Osteocyte (in vitro differentiated cells): ENCODE results near the gene ZSCAN26. TPM values are rescaled to one million over a fixed set of nuclear protein-coding genes. Genes with fewer than 3 reads are reported as not detected.

ENCODE experiments used
- DNase-seq: peaks from one replicate; pipeline ENCODE4 v3.0.0; 2021; ENCODE audit warnings: mixed read lengths; ENCODE audit not compliant: unreplicated experiment; ENCODE audit errors: extremely low spot score
- H3K27ac Mint-ChIP-seq: one replicate; pipeline ENCODE4 v1.8.0; 2021; ENCODE audit warnings: mild to moderate bottlenecking, mixed read lengths; ENCODE audit not compliant: unreplicated experiment
- H3K27me3 Mint-ChIP-seq: one replicate; pipeline ENCODE4 v1.8.0; 2021; ENCODE audit warnings: mixed read lengths; ENCODE audit not compliant: unreplicated experiment
- H3K36me3 Mint-ChIP-seq: one replicate; pipeline ENCODE4 v1.8.0; 2021; ENCODE audit warnings: mixed read lengths; ENCODE audit not compliant: unreplicated experiment
- H3K4me1 Mint-ChIP-seq: one replicate; pipeline ENCODE4 v1.8.0; 2021; ENCODE audit warnings: mixed read lengths; ENCODE audit not compliant: unreplicated experiment
- H3K4me3 Mint-ChIP-seq: one replicate; pipeline ENCODE4 v1.8.0; 2021; ENCODE audit warnings: mild to moderate bottlenecking, moderate library complexity, mixed read lengths; ENCODE audit not compliant: unreplicated experiment
- H3K9me3 Mint-ChIP-seq: one replicate; pipeline ENCODE4 v1.8.0; 2021; ENCODE audit warnings: mixed read lengths; ENCODE audit not compliant: unreplicated experiment
- CTCF ChIP-seq: fragments of 200-600 bp; sonication (generic); IDR thresholded peaks from 2 replicates; pipeline ENCODE4 v1.5.0; 2021; ENCODE audit warnings: antibody characterized with exemption, mild to moderate bottlenecking, moderate library complexity
- long read RNA-seq: library from polyadenylated mRNA; unstranded; transcript quantifications from one replicate; pipeline ENCODE4 v2.0.0, GENCODE V29; 2021
- total RNA-seq: library from RNA; stranded (reverse); gene quantifications from 2 replicates; pipeline ENCODE4 v1.2.1, GENCODE V29; 2021

ZSCAN26 gene
- total RNA-seq, result 17.5 and 19.8 TPM in 2 replicates
- long read RNA-seq, transcript ZSCAN26-202 (4 exons, 2,835 nt), result major isoform, 52 of 165 reads
- long read RNA-seq, transcript ZSCAN26-201 (4 exons, 2,362 nt), result minor isoform, 50 of 165 reads
- long read RNA-seq, transcript ZSCAN26-204 (4 exons, 2,321 nt), result minor isoform, 13 of 165 reads
- long read RNA-seq, transcript ZSCAN26-207 (4 exons, 1,998 nt), result minor isoform, 14 of 165 reads
- long read RNA-seq, partial matches to known transcripts, result 7 of 165 reads
- long read RNA-seq, other reads (novel, unspliced or antisense), result 20 of 165 reads

DNA sequence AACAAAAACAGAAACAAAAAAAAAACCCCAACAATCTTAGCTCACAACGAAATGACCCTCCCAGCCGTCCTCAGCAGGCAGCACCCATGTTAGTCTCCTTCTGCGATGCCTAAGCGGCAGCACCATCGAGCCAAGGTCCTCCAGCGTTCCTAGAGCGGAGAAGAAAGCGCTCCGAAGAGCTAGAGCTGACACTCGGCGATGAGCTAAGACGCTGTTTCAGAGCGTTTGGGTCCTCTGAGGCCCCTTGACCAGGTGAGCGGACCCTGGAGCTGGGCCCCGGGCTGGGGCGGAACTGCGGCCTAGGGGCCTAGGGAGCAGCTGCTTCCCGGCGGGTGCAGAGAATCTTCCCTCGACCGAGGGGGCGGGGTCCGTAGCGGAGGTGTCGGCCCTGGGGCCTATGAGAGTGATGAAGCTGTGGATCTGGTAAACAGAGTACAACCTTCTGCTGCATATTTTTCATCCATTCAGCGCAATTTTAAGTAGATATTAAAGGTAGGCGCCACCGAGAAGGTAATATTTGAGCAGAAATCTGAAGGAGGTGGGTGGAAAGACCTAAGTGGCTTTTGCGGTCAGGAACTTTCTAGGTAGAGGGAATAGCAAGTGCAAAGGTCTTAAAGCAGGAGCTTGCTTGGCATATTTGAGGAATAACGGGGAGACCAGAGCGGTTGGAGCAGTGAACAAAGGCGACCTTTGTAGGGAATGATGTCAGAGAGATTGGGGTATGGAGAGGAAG, at the start of gene ZSCAN26:
Gene ZSCAN26 (plus strand): TSS at position 182 of the 733 bp plus-strand sequence. CDS start 4,777 bp downstream, outside the sequence.
- H3K27me3 Mint-ChIP-seq, result peaks cover 17% of the 10 kb centered on the region
- peak; percentile 87 for DNase-seq
- H3K36me3 Mint-ChIP-seq, result peaks cover 1% of the 10 kb centered on the region
- no peak for TF ChIP-seq CTCF
- H3K27ac Mint-ChIP-seq, result no peak within 1 kb of the TSS
- H3K4me3 Mint-ChIP-seq, result no peak within 1 kb of the TSS
- no peaks in the 10 kb centered on the region for H3K9me3 Mint-ChIP-seq
- H3K4me1 Mint-ChIP-seq, result peaks cover 9% of the 10 kb centered on the region

DNA sequence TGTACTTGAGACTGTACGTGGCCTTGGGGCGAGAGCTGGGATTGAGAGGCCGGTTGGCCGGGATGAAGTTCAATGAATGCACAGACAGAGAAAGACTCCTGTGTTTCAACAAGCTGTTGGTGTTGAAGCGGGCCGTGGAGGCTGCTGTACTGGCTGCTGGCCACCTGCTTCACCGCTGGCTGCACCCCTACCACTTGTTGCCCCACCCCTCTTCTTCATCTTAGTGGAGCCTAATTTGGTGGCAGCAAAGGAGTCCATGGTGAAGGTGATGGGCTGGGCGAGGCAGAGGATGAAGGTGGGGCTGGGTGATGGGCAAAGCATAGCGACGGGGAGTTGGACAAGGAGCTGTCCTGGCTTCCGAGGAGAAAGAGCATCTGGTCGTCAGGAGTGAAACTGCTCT, 49.1 kb upstream of the ZSCAN26 start:
- peak overlapping the region; percentile 79 for H3K4me3 Mint-ChIP-seq

DNA sequence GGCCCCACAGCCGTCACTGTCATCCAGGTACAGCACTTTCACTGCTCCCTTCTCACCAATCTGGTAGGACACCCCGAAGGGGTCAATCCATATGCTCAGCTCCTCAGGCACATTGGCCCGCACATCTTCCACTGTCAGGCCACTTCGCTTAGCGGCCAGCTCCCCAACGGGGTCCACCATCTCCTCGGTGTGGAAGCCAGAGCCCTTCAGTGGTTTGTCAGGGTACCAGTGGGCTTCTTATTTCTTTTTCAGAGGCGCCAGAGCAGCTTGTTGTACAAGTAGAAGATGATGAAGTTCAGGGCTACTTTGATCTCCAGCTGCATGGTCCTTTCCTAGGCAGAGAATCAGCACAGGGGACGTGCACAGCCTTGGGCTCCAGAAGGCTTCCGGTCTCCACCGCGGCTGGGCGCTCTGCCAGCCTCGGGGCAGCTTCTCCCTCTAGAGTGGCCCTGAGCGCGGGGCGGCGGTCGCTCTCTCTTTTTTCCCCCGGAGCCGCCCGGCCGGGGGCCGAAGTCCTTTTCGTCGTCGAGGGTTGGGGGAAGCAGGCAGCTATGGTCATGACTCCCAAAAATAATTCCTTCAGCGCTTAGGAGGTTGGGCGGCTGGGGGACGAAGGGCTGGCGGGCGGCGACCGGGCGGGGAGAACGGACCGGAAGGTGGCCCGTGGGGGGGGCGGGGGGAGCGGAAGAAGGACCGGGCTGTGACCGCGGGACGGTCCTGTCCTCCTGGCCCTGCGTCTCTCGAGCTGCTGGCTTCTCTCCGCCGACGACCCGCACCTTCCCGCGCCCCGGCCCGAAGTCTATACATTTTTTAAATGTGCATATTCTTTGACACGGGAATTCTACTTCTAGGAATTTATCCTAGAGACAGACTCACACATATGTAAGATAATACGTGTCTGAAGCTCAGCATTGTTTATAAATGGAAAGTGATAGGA, 48.4 kb upstream of the ZSCAN26 start:
- peak; percentile 88 for DNase-seq
- Mint-ChIP-seq H3K27me3 (peaks cover 68% of the 10 kb centered on the region), H3K4me1 (peaks cover 4% of the 10 kb centered on the region), H3K36me3 (peaks cover 2% of the 10 kb centered on the region), H3K9me3 (no peaks in the 10 kb centered on the region), H3K4me3 (peak overlapping the region; percentile 79), H3K27ac (peak overlapping the region; percentile 67)
- TF ChIP-seq CTCF, result no peak

More for the DNA sequence above, 49.1 kb upstream of the ZSCAN26 start:
- no peak for DNase-seq
- Mint-ChIP-seq H3K4me1 (peaks cover 9% of the 10 kb centered on the region), H3K27me3 (peaks cover 69% of the 10 kb centered on the region), H3K9me3 (no peaks in the 10 kb centered on the region), H3K27ac (no peak overlapping the region), H3K36me3 (no peaks in the 10 kb centered on the region)
- no peak for TF ChIP-seq CTCF

DNA sequence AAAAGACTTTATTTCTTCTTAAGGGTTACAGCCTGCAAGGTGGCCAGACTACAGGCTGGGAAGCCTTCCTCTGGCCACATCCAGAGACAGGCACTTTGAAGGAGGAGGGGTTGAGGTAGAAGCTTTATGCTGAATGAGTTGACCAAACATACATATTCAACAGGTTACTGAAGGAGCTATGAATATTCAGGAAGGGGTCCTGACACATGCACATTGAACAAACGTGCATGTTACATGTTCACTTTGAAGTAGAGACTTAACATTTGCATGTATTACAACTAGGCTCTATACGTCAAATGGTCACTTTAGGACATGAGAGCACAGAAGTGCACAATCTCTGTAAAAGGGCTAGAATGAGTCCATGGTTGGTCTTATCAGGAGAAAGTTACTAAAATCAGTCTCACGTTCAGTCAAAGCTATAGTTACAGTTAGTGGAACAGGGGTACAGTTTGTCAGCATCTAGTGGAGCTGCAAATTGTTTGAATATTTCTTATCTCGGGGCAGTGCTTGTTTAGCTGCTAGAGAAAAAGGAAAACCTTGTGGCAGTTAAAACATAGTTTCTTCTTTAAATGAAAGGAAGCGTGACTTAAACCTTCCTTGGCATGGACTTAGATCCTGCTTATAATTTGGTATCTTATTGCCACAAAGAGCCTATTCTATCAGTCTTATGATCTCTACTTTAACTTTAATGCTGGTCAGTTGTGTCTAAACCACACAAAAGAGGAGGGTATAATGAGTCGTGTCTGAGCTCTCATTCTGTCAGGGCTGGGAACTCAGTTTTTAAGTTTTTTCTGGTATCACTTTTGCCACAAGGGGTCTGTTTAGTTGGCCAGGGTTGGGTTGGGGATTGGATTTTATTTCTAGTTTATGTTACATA, 46.4 kb upstream of the ZSCAN26 start:
- no peak for DNase-seq
- Mint-ChIP-seq H3K27ac (no peak overlapping the region), H3K4me1 (peaks cover 11% of the 10 kb centered on the region), H3K4me3 (no peak overlapping the region), H3K27me3 (peaks cover 52% of the 10 kb centered on the region), H3K36me3 (peaks cover 2% of the 10 kb centered on the region), H3K9me3 (no peaks in the 10 kb centered on the region)
- no peak for TF ChIP-seq CTCF
